GM10847 (cell line): ENCODE measurements around the gene ARHGAP44.

Source experiments
- POLR2A ChIP-seq: IDR thresholded peaks from 2 replicates; pipeline ENCODE4 v1.6.1; 2011; ENCODE audit not compliant: insufficient read length; ENCODE audit errors: extremely low read depth

Gene ARHGAP44, protein sequence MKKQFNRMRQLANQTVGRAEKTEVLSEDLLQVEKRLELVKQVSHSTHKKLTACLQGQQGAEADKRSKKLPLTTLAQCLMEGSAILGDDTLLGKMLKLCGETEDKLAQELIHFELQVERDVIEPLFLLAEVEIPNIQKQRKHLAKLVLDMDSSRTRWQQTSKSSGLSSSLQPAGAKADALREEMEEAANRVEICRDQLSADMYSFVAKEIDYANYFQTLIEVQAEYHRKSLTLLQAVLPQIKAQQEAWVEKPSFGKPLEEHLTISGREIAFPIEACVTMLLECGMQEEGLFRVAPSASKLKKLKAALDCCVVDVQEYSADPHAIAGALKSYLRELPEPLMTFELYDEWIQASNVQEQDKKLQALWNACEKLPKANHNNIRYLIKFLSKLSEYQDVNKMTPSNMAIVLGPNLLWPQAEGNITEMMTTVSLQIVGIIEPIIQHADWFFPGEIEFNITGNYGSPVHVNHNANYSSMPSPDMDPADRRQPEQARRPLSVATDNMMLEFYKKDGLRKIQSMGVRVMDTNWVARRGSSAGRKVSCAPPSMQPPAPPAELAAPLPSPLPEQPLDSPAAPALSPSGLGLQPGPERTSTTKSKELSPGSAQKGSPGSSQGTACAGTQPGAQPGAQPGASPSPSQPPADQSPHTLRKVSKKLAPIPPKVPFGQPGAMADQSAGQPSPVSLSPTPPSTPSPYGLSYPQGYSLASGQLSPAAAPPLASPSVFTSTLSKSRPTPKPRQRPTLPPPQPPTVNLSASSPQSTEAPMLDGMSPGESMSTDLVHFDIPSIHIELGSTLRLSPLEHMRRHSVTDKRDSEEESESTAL

DNA sequence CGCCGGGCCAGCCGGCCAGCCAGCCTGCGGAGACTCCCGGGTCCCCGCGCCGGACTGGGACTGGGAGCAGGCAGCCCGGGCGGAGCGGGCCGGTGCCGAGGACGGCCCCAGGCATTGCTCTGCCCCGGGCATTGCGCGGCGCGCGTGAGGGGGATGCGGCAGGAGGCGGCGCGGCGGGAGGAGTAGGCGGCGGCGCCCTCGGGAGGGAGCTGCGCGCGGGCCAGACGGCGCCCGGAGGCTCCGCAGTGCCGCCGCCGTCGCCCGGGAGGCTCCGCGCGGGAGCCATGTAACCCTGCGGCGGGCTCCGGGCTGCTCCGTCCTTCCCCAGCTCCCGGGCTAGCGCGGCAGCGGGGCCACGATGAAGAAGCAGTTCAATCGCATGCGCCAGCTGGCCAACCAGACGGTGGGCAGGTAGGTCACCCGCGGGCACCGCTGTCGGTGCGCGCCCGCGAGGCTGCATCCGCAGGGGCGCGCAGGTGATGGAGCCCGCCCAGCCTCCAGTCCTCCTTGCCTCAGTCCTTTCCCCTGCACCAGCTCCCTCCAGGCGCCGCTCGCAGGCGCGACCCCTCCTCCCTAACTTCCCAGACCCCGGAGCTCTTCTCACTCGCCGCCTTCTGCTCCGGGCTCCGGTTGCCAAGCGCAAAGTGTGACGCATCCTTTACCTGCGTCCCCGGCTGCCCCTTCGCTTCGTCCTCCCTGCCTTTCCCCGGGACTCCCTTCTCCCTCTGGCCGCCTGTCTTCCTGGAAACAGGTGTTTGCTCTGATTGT is at the start of gene ARHGAP44:
TSS of gene ARHGAP44 (plus strand) at position 18 of the 768 bp plus-strand sequence. CDS start at position 359, 341 bp downstream.
- no peak for TF ChIP-seq POLR2A

DNA sequence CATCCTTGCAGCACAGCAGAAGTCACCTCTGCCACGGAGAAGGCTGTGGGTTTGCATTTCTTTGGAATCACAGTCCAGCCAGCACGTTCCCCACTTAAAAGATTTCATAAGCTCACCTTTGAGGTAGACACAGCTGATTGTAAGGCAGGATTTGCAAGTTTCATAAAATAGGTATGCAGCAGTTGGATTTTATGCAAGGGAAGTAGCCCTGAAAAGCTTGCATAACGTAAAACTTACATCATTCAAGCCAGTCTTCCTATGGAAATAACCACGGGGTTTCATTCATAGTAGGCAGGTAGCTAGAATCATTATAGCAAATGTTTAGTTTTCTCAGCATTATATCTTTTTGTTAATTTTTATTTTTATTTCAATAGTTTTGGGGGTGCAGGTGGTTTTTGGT is 49.8 kb upstream of the ARHGAP44 start:
- TF ChIP-seq POLR2A, result no peak

DNA sequence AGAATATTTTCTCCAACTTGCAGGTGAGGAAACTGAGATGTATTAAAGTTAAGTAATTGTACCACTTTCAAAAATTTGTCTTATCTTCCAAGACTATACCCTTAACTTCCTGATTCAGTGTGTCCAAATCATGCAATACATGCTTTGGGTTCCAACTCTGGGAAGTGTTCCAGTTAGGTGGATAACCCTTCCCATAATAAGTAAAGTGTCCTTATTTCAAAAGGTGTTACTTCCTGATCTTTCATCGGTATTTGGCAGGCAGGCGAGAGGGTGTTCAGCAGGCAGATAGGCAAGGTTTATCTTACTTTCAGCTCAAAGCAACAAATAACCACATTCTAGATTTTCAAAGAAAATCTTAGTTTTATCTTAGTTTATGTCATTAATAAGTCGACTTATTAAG is 46.3 kb upstream of the ARHGAP44 start:
- no peak for TF ChIP-seq POLR2A

DNA sequence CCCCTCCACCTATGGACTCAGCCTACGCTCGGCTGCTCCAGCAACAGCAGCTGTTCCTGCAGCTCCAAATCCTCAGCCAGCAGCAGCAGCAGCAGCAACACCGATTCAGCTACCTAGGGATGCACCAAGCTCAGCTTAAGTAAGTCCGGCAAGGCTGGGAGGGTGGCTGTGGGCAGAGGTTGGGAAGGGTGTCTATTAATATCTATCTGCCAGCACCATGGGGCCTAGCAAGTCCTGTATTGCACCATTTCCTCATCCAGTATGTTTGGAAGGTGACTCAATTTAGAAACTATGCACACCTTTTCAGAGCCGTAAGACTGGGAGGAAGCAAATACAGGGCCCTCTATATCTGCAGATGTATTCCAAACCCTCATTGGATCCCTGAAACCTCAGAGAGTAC is 45.0 kb upstream of the ARHGAP44 start:
- TF ChIP-seq POLR2A, result no peak

DNA sequence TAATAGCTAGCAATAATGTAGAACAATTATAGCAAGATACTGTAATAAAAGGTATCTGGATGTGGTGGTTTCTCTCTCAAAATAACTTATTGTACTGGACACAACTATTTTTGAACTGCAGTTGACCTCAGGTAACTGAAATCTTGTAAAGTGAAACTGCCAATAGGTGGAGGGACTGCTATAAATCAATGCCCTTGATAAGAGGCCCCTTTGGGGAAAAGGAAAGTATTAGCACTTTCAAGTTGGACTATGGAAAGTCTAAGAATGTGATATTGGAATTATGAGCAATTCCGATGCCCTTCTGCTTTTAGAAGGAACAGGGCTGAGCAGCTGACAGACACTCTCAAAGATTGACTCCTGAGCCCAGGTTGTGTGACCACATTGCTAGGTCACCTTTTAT is 44.5 kb upstream of the ARHGAP44 start:
- TF ChIP-seq POLR2A, result no peak

DNA sequence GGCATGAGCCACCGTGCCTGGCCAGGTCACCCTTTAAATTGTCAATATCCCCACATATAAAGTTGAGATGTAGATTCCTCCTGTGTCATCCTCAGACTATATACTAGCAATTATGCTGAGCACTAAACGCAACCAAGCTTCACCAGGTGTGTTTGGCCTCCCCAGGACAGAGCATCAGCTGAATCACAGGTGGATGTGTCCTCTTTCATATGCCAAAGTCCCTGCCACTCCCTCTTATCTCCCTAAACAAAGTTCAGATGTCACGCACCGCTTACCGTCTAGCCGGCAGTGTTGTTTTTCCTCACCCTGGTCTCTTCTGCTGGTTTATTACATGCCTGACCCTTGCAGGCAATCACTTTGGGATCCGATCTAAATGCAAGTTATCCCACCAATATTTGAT is 43.8 kb upstream of the ARHGAP44 start:
- no peak for TF ChIP-seq POLR2A

DNA sequence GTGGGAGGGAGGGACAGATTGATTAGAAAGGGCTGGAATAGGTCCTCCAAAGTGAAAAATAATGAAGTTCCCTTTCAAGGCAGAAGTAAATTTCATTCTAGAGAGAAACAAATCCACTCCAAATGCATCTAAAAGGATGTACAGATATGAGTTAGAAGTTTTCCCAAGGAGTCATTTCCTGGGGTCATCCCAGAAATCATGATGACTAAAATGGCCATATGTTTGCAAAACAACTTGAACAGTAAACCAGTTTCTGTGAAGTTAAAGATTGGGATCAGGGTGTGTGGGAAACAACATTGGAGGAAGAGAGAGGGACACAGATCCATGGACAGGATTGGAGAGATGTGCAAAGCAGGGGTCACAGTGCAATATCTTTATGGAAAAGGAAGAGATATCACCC is 32.5 kb upstream of the ARHGAP44 start:
- TF ChIP-seq POLR2A, result no peak

DNA sequence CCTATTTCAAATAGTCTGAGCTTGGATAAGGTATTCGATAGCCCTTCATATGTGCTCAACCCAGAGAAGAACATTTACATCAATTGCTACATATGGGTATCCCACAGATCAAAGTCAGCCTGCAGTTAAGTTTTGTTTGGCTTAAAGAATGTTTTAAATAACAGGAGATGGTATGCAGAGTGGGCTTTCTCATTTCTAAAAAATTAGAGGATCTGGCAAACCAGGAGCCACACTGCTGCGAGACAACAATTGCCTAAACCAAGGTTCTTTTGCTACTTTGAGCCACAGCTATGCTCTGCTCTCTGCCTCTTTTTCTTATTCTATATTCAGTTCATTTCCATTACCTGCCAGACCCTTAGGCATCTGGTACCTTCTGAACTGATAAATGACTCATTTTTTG is 30.2 kb upstream of the ARHGAP44 start:
- TF ChIP-seq POLR2A, result no peak

DNA sequence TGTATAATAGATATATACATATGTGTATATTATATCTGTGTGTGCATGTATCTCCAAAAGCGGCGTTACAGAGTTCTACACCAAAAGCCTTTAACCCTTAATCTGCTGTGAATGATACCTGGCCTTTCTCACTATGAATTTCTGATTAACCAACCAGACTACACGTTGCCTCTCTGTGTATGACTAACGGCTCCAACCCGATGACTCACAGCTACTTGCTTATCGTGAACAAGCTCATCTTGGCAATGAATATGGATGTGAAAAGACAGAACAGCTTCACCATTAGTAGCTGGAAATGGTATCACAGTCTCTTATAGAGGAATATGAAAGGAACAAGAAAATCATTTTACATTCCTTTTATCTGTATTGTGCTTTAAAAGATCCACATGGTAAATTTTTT is 23.8 kb upstream of the ARHGAP44 start:
- TF ChIP-seq POLR2A, result no peak

DNA sequence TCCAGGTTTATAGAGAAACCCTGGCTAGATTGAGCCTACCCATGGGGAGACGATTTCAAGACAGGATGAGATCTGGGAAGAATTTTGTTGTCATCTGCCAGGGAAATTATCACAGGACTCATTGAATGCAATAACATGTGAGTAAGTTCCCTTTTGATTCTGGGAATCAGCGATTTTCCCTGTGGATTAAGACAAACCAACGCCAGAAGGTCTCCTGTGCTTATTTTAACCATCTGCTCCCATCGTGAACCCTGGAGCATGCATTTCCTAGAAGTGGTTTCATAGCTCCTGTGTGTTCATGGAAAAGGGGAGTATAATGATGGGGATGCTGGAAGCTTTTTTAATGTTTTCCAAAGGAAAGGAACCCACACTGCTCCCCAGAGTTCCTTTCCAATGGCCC is 21.0 kb upstream of the ARHGAP44 start:
- no peak for TF ChIP-seq POLR2A

DNA sequence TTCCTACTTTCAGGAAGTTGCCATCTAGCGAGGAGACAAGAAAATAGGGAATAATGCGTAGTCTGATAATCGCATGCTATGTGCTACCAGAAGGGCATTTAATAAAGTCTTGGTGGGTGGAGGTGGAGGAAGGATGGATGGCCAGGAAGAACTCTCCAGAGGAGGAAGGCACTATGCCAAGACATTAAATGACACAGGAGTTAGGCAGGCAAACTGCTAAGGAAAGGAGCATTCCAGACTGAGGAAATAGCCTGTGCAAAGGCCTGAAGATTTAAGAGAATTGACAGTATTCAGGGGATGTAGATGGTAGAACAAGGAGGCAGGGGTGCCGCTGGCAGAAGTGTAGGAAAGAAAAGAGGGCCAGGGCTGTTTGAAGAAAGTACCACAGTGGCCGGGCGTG is 19.3 kb upstream of the ARHGAP44 start:
- TF ChIP-seq POLR2A, result no peak

DNA sequence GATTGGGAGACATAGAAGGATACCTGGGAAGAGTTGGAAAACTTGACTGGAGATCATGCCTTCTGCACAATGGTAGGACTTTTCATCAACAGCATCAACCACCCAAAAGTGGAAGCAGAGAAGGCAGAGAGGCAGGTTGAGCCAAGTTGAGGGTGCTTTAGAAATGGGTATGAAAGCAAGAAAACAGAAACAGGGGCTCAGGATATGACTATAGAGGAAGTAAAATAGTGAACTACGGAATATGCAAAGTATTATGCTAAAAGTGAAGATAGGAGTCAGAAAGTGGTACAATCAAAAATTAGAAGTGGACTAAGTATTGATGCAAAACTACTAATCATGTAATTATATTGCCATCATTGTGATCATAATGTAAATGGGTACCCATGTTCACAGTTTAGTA is 16.1 kb upstream of the ARHGAP44 start:
- no peak for TF ChIP-seq POLR2A

DNA sequence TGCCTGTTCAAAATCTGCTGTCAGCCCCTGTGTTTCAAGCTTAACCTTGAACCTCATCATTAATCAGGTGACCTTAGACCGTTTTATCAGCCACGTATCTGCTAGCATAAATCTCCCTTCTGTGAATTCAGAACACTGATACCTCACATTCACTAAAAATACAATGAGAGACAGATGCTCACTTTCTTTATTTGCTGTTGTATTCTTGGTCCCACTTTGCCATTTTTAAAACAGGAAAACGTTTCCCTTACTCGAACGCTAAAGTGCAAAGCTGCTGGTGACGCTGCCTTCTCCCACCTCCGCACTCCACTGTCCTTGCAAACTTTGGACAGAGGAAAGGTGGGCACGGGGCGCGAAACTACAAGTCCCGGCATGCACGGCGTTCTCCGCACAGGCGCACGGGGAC is 220 bp upstream of the ARHGAP44 start:
- no peak for TF ChIP-seq POLR2A

DNA sequence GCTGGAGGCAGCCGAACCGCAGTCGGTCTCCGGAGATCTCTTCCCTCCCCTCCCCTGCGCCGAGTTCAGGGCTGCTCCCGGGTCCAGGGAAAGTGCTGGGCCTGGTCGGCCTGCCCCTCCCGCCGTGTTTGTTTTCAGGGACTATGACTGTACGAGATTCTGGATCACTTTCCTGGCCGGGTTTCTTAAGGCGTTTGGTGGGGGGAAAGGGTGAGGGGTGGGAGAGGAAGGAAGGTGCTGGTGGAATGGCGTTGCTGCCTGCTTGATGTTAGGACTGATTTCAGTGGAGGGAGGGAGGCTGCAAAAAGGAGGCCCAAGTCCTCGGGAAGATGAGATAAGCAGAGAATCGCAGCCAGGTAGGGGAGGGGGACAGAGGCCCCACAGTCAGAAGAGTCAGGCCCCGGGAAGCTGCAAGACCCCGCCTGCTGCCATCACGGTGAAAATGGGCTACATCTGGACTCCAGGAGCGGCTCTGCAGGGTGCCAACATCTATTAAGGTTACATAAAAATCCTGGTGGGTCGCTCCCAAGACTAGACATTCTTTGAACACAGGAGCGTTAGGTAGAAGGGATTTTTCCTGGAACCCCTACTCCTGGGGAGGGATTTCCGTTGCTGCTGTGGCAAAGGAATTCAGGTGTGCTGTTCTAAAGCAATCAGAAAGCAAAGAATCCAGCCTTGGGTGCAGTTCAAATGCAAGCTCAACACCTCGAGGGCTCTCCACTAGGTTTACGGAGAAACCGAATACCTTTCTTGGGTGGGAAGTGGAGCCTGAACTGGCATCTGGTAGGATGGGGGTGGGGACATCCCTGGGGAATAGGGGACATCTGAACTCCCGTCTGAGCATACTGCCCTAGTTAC is 1.2 kb downstream of the ARHGAP44 start:
- no peak for TF ChIP-seq POLR2A
